Measurements from ENCODE around the gene SVEP1.

GRCh38 chr9:110317911-110318310, 261.6 kb downstream of the SVEP1 start:
- TF ChIP-seq EZH2 (IDR thresholded peaks at IDR 0.05) (no peak), POLR2AphosphoS5 (IDR thresholded peaks at IDR 0.05; ENCODE audit: borderline replicate concordance, low read depth, low read length) (no peak), FOXP2 (optimal IDR thresholded peaks at IDR 0.05; ENCODE audit: control extremely low read depth, extremely low read length, insufficient read depth) (no peak)
